G401.6 (cell line): ENCODE results near the gene TGFBR3L.
"Not testable (repeated sequence)": the region's sequence is repeated elsewhere in the genome, so short reads cannot be mapped to it uniquely, and the experiment has no call there.

Experiments
- FAIRE-seq: peaks from 2 replicates; lab custom pipeline; 2012; peaks lifted over from hg19 to GRCh38; lab: Jason Lieb, UNC

Gene TGFBR3L

GRCh38 chr19:7928334-7928706, 13.7 kb downstream of the TGFBR3L start:
- FAIRE-seq, result no peak

- FAIRE-seq, result peak; percentile 96
These were observed 14.4 kb downstream of the TGFBR3L start for GRCh38 chr19:7928741-7929701.

GRCh38 chr19:7930030-7930429, 15.4 kb downstream of the TGFBR3L start:
- not testable (repeated sequence) for FAIRE-seq

GRCh38 chr19:7930765-7931164, 16.1 kb downstream of the TGFBR3L start:
- no peak for FAIRE-seq

- FAIRE-seq, result no peak
These were observed 16.8 kb downstream of the TGFBR3L start for GRCh38 chr19:7931221-7932061.

GRCh38 chr19:7932276-7932929, 17.8 kb downstream of the TGFBR3L start:
- FAIRE-seq, result no peak

- FAIRE-seq, result no peak
These were observed 18.3 kb downstream of the TGFBR3L start for GRCh38 chr19:7932930-7933300.

- FAIRE-seq, result no peak
These were observed 18.8 kb downstream of the TGFBR3L start for GRCh38 chr19:7933411-7933810.

GRCh38 chr19:7933828-7934725, 19.4 kb downstream of the TGFBR3L start:
- FAIRE-seq, result no peak

GRCh38 chr19:7934766-7935165, 20.1 kb downstream of the TGFBR3L start:
- FAIRE-seq, result no peak

GRCh38 chr19:7940841-7941240, 26.2 kb downstream of the TGFBR3L start:
- no peak for FAIRE-seq

GRCh38 chr19:7941895-7942596, 27.4 kb downstream of the TGFBR3L start:
- no peak for FAIRE-seq

GRCh38 chr19:7942981-7943443, 28.4 kb downstream of the TGFBR3L start:
- FAIRE-seq, result no peak

GRCh38 chr19:7943444-7944176, 29.0 kb downstream of the TGFBR3L start, which contains the start of gene TIMM44:
Gene TIMM44 (minus strand): TSS chr19:7943666. CDS start chr19:7943651, 15 bp downstream.
- FAIRE-seq, result peak; percentile 99

GRCh38 chr19:7944177-7944761, 29.6 kb downstream of the TGFBR3L start:
- peak; percentile 94 for FAIRE-seq

- FAIRE-seq, result no peak
These were observed 33.3 kb downstream of the TGFBR3L start for GRCh38 chr19:7947939-7948338.

GRCh38 chr19:7953060-7953459, 38.4 kb downstream of the TGFBR3L start:
- FAIRE-seq, result no peak

- no peak for FAIRE-seq
These were observed 38.9 kb downstream of the TGFBR3L start for GRCh38 chr19:7953576-7953975.

GRCh38 chr19:7955696-7956095, 41.1 kb downstream of the TGFBR3L start:
- no peak for FAIRE-seq

GRCh38 chr19:7959211-7959610, 44.6 kb downstream of the TGFBR3L start:
- FAIRE-seq, result no peak
